C4-2B (cell line): ENCODE data around the gene IQGAP3.

Source experiments
- CTCF ChIP-seq: fragments of 450-650 bp; conservative IDR thresholded peaks from 2 replicates; pipeline ENCODE4 v1.5.1; 2017; ENCODE audit warnings: mild to moderate bottlenecking
- ZFX ChIP-seq: fragments of 450-650 bp; IDR thresholded peaks from 2 replicates; pipeline ENCODE4 v1.6.1; 2017

GRCh38 chr1:156504821-156505678, 67.3 kb downstream of the IQGAP3 start:
- TF ChIP-seq CTCF (no peak), ZFX (no peak)
